DND-41 (cell line): ENCODE data around the gene CALN1.

ENCODE experiments used
- ATAC-seq: fragments of 200-7000 bp; cut with Tn5 transposase; 3 replicates; pipeline ENCODE4 v1.9.1; 2021; ENCODE audit warnings: low read depth; ENCODE audit not compliant: insufficient read depth
- DNase-seq: peaks from one replicate; pipeline ENCODE4 v3.0.0-alpha.2; 2020
- H2AFZ ChIP-seq: 2 replicates; pipeline ENCODE4 v1.6.0; 2012; ENCODE audit warnings: low read depth, low read length
- H3K27ac ChIP-seq: 2 replicates; pipeline ENCODE4 v1.5.1; 2012; ENCODE audit warnings: low read length, inconsistent platforms
- H3K27me3 ChIP-seq: fragments of 200-600 bp; sonication (generic); 2 replicates; pipeline ENCODE4 v1.6.0; 2012; ENCODE audit warnings: low read length, mild to moderate bottlenecking, inconsistent platforms; ENCODE audit not compliant: insufficient read depth, poor library complexity
- H3K36me3 ChIP-seq: 2 replicates; pipeline ENCODE4 v1.5.1; 2012; ENCODE audit warnings: low read length, inconsistent platforms; ENCODE audit not compliant: insufficient read depth
- H3K4me1 ChIP-seq: 2 replicates; pipeline ENCODE4 v1.5.1; 2012; ENCODE audit warnings: mild to moderate bottlenecking, low read length; ENCODE audit not compliant: insufficient read depth
- H3K4me2 ChIP-seq: 2 replicates; pipeline ENCODE4 v1.6.0; 2012; ENCODE audit warnings: mild to moderate bottlenecking, moderate library complexity, low read length, inconsistent platforms; ENCODE audit not compliant: insufficient read depth
- H3K4me3 ChIP-seq, 2 experiments: fragments of 200-600 bp in 1 of 2; shearing (Covaris generic) in 1 of 2; 2 replicates each; pipeline ENCODE4 v1.5.1; 2012 to 2016; ENCODE audit warnings: inconsistent platforms in 2 of 2, low read length in 2 of 2, mild to moderate bottlenecking in 2 of 2, low read depth in 1 of 2, moderate library complexity in 1 of 2
- H3K79me2 ChIP-seq: 2 replicates; pipeline ENCODE4 v1.6.0; 2012; ENCODE audit warnings: low read length, inconsistent platforms; ENCODE audit not compliant: insufficient read depth
- H3K9ac ChIP-seq: 2 replicates; pipeline ENCODE4 v1.6.0; 2012; ENCODE audit warnings: low read depth, mild to moderate bottlenecking, inconsistent platforms, low read length, moderate library complexity
- H3K9me3 ChIP-seq: 2 replicates; pipeline ENCODE4 v1.5.1; 2012; ENCODE audit warnings: low read length, moderate library complexity, mild to moderate bottlenecking, inconsistent platforms; ENCODE audit not compliant: insufficient read depth, severe bottlenecking
- H4K20me1 ChIP-seq: 2 replicates; pipeline ENCODE4 v1.6.0; 2012; ENCODE audit warnings: low read length; ENCODE audit not compliant: insufficient read depth
- EZH2 ChIP-seq: IDR thresholded peaks from 3 replicates; pipeline ENCODE4 v1.6.1; 2012; ENCODE audit warnings: borderline replicate concordance, low read depth, mild to moderate bottlenecking, moderate library complexity, low read length, inconsistent platforms; ENCODE audit not compliant: severe bottlenecking
- TF ChIP-seq, protein P1 (sequence below): IDR thresholded peaks from 2 replicates; pipeline ENCODE4 v1.5.1; 2012; ENCODE audit warnings: borderline replicate concordance, low read length, moderate library complexity, mild to moderate bottlenecking; ENCODE audit not compliant: poor library complexity, severe bottlenecking; ENCODE audit errors: extremely low read depth

CALN1 gene

GRCh38 chr7:72163271-72163670, 248.9 kb downstream of the CALN1 start:
- Histone ChIP-seq H3K9me3 (peaks cover 40% of the 10 kb centered on the region), H3K9ac (no peak overlapping the region), H3K36me3 (no peaks in the 10 kb centered on the region), H3K4me1 (no peaks in the 10 kb centered on the region), H3K79me2 (no peaks in the 10 kb centered on the region), H3K4me3 (no peak overlapping the region), H3K27ac (no peak overlapping the region), H4K20me1 (no peaks in the 10 kb centered on the region), H3K27me3 (no peaks in the 10 kb centered on the region), H3K4me2 (no peak overlapping the region), H2AFZ (no peak overlapping the region)
- no peak for ATAC-seq
- TF ChIP-seq, protein P1, sequence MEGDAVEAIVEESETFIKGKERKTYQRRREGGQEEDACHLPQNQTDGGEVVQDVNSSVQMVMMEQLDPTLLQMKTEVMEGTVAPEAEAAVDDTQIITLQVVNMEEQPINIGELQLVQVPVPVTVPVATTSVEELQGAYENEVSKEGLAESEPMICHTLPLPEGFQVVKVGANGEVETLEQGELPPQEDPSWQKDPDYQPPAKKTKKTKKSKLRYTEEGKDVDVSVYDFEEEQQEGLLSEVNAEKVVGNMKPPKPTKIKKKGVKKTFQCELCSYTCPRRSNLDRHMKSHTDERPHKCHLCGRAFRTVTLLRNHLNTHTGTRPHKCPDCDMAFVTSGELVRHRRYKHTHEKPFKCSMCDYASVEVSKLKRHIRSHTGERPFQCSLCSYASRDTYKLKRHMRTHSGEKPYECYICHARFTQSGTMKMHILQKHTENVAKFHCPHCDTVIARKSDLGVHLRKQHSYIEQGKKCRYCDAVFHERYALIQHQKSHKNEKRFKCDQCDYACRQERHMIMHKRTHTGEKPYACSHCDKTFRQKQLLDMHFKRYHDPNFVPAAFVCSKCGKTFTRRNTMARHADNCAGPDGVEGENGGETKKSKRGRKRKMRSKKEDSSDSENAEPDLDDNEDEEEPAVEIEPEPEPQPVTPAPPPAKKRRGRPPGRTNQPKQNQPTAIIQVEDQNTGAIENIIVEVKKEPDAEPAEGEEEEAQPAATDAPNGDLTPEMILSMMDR, result no peak
- TF ChIP-seq EZH2, result no peak
- DNase-seq, result no peak

DNA sequence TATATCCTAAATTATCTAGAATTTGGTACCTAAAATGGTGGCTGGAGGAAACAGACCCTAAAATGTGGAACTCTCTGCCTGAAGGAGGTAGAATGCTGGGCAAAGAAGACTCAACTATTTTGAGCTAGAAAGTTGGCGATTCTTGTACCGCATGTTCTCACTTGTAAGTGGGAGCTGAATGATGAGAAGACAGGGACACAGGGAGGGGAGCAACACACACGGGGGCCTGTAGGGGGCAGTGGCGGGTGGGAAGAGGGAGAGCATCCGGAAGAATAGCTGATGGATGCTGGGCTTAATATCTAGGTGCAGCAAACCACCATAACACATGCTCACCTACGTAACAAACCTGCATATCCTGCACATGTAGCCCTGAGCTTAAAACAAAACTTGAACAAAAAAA, 250.6 kb downstream of the CALN1 start:
- Histone ChIP-seq H3K27ac (no peak overlapping the region), H3K4me3 (no peak overlapping the region), H3K27me3 (no peaks in the 10 kb centered on the region), H3K36me3 (no peaks in the 10 kb centered on the region), H3K9me3 (peaks cover 40% of the 10 kb centered on the region), H3K4me2 (no peak overlapping the region), H3K79me2 (no peaks in the 10 kb centered on the region), H3K9ac (no peak overlapping the region), H2AFZ (no peak overlapping the region), H3K4me1 (peaks cover 4% of the 10 kb centered on the region), H4K20me1 (no peaks in the 10 kb centered on the region)
- ATAC-seq (no peak), DNase-seq (no peak)
- TF ChIP-seq EZH2, result no peak
- TF ChIP-seq, protein P1, result no peak

GRCh38 chr7:72159911-72160310, 252.2 kb downstream of the CALN1 start:
- Histone ChIP-seq H4K20me1 (no peaks in the 10 kb centered on the region), H3K4me3 (no peak overlapping the region), H2AFZ (no peak overlapping the region), H3K9ac (no peak overlapping the region), H3K4me1 (peaks cover 10% of the 10 kb centered on the region), H3K79me2 (no peaks in the 10 kb centered on the region), H3K9me3 (peaks cover 35% of the 10 kb centered on the region), H3K27me3 (no peaks in the 10 kb centered on the region), H3K36me3 (no peaks in the 10 kb centered on the region), H3K4me2 (no peak overlapping the region), H3K27ac (no peak overlapping the region)
- TF ChIP-seq, protein P1, result no peak
- TF ChIP-seq EZH2, result no peak
- ATAC-seq, result no peak
- no peak for DNase-seq

- H3K4me3 ChIP-seq, result no peak overlapping the region
- ATAC-seq (no peak), DNase-seq (no peak)
- TF ChIP-seq, protein P1, result no peak
- TF ChIP-seq EZH2, result no peak
- H3K27ac ChIP-seq, result peak overlapping the region; percentile 37; the same call in 1 of the 2 replicates
- no peak overlapping the region for H2AFZ ChIP-seq
- H3K79me2 ChIP-seq, result no peaks in the 10 kb centered on the region
- H3K9ac ChIP-seq, result no peak overlapping the region
- no peak overlapping the region for H3K4me2 ChIP-seq
- no peaks in the 10 kb centered on the region for H3K27me3 ChIP-seq
- peaks cover 9% of the 10 kb centered on the region for H3K9me3 ChIP-seq
- no peaks in the 10 kb centered on the region for H4K20me1 ChIP-seq
- no peaks in the 10 kb centered on the region for H3K36me3 ChIP-seq
- peaks cover 32% of the 10 kb centered on the region for H3K4me1 ChIP-seq
These were observed 255.5 kb downstream of the CALN1 start for GRCh38 chr7:72156671-72157070.
